GM18868 (cell line): ENCODE data around the gene SLC25A25.

Source experiments
- ATAC-seq: cut with Tn5 transposase; IDR thresholded peaks from one replicate; pipeline ENCODE4 v1.9.1; 2021; ENCODE audit warnings: mild to moderate bottlenecking, moderate library complexity; ENCODE audit not compliant: unreplicated experiment

Gene SLC25A25

DNA sequence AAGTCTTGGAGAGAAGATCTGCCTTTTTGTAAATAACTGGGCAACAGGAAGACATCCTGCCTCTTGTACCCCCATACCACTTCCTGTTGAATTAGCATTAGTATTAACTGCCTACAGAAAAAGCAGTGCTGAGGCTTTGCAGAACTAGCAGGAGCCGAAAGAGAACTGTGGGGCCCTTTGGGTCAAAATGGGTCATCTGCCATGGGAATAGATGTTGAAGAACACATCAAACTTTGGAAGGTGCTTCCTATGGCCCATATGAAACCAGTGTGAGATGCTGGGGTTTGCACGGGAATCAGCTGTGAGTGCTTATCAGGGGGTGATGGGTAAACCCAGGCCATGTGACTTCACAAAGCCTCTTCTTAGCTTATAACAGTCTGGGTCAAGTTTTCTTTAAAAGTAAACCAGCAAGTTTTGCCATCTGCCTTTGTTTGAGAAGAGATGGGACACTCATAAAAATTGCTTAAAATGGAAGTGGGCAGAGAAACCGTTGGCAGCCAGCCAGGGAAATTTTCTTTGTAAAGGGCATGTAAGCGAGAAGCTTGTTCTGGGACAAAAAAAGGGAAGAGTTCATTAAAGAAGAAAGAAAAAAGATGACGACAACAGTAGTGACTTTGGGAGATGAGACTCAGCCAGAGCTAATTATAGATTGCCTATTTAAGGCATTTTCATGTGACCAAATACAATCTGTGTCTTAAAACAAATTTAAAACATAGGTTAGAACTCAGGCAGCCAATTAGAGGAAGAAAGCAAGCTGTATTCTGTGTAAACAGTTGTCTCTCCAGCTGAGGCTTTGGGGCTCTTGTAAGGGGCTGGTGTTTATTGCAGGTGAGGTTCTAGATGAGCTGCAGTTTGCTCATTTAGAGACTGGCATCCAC is 4.4 kb downstream of the SLC25A25 start:
- ATAC-seq: peak; percentile 34

DNA sequence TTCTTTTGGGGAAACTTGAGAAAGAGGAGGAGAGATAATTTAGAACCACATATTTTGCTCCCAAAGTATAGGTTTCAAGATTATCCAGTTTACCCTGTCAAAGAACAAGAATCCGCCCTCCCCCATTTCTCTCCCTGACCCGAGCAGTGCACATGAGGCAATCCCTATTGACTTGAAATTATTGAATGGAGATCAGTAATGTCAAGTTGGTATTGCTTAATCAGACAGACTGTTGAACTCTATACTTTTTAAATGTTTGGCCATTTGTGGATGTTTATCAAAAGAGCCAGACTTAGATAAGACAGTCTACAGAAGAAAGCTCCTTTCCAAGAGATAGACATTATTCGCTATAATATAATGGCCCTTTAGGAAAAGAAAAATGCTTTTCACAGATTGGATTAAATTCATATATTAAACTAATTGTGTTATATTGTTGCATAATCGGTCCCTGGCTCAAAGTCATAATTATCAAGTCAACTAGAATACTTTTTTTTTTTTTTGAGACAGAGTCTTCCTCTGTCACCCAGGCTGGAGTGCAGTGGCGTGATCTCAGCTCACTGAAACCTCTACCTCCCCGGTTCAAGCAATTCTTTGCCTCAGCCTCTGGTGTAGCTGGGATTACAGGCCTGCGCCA is 5.3 kb downstream of the SLC25A25 start:
- ATAC-seq: no peak

DNA sequence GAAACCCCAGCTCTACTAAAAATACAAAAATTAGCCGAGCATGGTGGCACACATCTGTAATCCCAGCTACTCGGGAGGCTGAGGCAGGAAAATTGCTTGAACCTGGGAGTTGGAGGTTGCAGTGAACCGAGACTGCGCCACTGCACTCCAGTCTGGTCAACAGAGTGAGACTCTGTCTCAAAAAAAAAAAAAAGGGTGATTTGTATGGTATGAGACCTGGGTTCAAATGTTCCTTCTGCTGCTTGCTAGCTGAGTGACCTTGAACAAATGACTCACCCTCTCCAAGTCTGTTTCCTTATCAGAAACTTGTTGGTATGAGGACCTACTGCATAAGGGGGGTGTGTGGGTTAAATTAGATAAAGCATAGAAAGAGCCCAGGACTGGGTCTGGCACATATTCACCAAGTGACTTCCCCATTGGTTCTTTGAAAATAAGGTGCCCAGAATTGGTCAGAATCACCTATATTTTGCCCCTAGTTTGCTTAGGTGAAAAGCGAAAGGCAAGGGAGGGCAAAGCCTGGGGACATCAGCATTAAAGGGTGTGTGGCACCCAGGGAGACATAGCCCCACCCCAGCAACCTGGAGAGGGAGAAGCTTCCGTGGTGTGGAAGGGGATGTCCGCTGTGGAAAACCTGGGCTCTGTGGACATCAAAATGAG is 9.9 kb downstream of the SLC25A25 start:
- ATAC-seq: no peak

DNA sequence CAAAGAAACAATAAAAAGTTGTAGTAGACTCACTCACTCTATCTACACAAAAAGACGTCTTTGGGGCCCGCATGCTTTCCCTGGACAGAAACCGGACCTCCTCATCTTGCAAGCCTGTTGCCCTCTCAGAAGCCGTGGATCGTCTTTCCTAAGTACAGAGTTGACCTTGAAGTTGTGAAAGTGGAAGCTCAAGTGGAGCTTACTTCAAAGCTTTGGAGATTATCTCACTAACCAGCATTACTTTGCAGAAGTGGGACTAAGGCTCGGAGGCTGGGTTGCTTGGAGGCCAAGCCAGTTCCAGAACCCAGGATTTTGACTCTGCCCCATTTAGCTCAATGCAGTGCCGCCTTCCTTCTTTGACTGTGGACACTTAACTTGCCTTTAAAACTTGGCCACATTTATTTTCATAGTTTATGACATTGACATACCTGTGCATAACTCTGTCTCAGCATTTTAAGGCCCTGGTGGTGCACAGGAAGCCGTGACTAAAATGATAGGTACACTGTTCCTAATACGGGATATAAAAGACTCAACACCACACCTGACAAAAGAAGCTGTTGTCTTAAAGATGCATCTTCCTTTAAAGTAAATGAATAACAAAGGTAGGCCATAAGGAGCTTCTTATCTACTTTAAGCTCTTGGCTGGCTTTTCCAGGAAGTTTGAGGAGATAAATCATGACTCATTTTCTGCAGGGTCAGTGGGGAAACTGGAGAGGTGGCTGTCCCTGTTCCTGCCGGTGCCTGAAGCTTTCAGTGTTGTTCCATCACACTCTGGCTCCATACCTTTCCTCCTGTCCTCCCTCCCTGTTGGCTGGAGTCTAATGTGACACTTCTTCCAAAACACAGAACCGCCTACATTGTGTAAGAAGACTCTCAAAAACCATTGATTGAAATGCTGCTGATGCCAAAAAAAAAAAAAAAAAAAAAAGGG is 10.7 kb downstream of the SLC25A25 start:
- no peak for ATAC-seq

DNA sequence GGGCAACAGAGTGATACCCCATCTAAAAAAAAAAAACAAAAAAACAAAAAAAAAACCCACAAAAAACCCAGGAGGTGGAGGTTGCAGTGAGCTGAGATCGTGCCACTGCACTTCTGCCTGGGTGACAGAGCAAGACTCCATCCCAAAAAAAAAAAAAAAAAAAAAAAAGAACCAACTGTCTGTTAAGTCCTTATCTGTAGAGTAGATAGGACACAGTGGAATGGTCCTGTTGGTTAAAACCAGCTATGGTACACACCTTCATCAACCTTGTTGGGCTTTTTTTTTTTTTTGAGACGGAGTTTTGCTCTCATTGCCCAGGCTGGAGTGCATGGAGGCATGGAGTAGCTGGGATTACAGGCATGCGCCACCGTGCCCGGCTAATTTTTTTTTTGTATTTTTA is 12.2 kb downstream of the SLC25A25 start:
- ATAC-seq: no peak

DNA sequence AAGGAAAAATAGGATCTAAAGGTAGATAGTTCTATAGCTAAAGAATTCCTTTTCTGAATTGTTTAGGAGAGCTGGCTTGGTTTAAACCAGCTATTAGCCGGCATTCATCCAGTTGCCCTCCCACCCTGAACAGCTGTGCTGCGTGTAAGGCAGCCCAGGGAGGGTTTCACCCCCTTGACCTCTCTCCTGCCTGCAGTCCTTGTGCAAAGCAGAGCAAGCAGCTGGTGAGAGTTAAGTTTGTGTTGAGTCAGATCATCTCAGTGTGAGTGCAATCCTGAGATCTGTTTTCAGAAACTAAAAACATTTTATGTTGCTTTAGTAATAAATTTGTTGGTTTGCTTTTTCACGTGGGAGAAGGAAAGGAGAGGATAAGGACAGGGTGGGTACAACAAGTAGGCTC is 13.0 kb downstream of the SLC25A25 start:
- no peak for ATAC-seq

DNA sequence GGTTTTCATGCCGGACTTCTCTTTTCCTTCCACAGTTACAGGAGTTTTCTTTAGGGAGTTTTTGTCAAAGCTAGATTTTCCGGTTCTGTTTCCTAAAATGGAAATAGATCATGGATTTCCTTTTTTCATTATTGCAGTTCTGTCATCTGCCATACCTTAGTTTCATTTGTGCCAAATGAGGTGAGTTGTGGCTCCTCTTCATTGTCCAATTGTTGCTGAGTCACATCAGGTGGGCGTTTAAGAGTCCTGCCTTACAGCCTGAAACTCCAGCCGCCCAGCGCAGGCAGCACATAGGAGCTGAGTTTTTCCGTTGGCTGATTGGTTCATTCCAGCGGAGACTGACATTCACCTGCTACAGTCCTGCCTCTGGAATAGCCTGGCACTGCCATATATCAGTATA is 14.1 kb downstream of the SLC25A25 start:
- no peak for ATAC-seq

DNA sequence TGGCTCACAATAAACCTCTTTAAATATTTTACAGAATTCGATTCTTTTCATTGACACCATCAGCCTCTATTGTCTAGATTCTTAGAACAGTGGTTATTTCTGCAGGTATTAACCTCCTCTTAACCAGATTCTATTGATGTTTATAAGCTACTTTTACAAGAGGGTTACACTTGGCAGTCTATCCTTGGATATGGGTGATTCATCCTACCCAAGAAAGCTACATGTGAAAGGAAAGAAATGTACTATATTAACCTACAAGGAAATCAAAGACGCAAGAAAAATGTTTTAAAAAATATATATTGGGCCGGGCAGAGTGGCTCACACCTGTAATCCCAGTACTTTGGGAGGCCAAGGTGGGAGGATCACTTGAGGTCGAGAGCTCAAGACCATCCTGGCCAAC is 16.7 kb downstream of the SLC25A25 start:
- no peak for ATAC-seq

DNA sequence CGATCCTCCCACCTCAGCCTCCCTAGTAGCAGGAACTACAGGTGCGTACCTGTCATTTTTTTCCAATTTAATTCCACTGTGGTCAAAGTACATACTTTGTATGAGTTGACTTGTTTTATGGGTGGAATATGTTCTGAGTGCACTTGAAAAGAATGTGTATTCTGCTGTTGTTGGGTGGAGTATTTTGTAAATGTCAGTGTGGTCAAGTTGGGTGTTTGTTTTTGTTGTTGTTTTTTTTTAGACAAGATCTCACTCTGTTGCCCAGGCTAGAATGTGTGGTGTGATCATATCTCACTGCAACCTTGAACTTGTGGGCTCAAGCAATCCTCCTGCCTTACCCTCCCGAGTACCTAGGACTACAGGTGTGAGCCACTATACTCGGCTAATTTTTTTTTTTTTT is 17.9 kb downstream of the SLC25A25 start:
- ATAC-seq: no peak

DNA sequence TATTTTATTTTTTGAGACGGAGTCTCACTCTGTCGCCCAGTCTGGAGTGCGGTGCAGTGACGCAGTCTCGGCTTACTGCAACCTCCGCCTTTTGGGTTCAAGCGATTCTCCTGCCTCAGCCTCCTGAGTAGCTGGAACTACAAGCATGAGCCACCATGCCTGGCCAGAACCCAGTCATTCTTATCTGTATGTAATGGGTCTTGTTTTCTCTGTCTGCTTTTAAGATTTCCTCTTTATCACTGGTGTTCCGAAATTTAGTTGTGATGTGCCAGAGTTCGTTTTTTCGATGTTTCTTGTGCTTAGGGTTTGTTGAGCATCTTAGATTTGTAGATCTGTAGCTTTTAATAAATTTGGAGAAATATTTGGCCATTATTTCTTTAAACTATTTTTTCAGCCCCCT is 19.2 kb downstream of the SLC25A25 start:
- ATAC-seq: no peak

DNA sequence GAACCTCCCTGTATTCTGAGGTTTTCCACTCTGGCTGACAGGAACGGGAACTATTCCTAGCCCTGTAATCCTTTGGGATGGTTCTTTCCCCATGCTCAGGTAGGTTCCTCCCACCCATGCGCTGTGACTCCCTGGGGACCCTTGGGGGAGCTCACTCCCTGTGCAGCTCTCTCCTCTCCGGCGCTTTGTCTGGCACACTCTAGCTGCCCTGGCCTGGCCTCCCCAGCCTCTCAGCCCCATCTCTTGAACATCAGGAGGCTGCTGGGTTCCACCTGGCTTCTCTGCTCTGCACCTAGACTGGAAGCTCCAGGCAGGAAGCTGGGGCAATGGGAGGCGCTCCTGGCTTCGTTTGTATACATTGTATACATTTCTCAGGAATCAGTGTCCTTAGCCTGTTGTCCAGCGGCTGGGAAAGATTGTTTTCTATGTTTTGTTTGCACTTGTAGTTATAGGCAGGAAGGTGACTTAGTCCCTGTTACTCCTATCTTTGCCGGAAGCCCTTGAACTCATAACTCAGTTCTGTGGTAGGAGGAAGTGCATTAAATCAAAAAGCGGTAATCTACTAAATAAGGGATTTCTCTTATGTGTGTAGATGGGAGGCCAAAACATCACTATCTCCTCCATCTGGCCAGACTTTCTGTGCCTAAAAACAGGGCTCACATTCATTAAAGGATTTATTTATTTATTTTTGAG is 20.4 kb downstream of the SLC25A25 start:
- ATAC-seq: no peak

DNA sequence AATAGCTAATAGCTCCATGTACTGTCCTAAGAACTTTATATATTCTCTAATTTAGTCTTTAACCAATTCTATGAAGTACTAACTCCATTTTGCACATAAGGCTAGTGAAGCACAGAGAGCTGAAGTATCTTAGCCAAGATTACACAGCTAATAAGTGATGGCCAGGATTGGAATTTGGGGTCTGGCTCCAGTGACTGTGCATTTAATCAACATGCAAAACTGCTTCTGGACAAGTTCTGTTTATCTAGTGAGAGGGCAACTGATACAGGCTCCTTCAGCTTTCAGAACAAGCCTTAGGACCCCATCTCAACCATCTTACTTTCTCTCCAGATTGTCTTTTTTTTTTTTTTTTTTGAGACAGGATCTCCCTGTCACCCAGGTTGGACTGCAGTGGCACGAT is 21.3 kb downstream of the SLC25A25 start:
- ATAC-seq: no peak

DNA sequence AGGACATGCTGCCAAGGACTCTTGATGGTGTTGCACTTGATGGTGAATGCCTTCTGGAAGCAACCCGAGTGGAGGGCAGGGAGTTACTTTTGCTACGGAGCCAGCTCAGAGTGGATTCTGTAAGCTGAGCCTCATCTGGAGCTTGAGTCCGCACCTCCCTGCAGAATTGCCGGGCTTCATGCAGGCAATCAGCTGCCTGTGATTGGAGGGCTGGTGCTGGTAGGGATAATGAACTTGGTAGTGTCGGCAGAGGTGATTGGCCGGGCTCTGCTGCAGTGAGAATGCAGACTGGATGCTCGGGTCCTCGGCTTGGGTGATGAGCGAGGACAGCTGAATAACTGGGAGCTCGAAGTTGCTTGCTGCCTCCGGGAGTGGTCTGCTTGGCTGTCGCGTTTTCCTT is 23.1 kb downstream of the SLC25A25 start:
- ATAC-seq: no peak

DNA sequence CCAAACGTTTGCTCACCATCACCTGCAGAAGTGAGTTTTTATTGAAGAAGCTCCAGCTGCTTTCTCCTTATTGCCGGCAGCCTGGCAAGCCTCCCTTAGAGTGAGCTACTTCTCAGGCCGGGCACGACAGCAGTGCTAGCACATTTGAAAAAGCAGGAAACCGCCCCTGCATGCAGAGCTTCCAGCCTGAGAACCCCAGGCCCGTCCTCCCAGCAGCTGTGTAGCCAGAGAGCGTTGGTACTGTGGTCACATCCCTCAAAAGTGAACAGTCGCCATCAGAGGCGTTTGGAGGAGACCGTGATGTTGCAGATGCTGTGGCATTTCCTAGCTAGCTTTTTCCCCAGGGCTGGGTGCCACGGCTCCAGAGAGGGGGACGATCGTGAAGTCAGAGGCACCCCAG is 23.5 kb downstream of the SLC25A25 start:
- ATAC-seq: no peak

DNA sequence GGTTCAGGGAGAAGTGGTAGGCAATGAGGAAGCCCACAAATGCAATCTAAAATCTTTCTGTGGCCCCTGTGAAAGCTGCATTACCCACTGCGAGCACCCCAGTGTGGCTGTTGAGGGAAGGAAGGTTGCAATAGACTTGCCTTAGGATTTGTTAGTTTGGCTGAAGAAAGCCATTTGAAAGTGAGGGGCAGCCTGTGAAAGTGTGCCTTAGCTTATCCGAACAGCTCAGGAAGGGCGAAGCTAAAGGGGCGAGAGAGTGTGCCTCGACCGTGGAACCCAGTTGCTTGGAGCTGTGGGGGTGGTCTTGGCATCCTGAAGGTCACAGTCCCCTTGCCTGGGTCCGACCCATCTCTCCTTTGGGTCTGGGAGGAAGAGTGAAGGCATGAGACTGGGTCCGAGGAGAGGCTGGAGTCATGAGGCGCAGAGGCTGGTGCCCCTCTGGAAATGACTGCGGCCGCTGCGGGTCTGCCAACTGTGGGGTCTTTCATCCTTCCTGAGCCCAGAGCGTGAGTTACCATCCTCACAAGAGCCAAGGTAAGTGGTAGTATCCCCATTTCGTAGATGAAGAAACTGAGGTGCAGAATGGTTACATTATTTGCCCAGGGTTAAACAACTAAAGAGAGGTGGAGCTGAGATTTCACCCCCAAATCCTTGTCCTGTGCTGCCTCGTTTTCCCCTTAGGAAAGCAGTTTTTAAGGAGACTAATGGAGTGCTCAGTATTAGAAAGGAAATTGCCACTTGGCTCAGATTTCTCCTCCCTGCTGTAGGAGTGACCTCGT is 24.4 kb downstream of the SLC25A25 start:
- ATAC-seq: no peak

DNA sequence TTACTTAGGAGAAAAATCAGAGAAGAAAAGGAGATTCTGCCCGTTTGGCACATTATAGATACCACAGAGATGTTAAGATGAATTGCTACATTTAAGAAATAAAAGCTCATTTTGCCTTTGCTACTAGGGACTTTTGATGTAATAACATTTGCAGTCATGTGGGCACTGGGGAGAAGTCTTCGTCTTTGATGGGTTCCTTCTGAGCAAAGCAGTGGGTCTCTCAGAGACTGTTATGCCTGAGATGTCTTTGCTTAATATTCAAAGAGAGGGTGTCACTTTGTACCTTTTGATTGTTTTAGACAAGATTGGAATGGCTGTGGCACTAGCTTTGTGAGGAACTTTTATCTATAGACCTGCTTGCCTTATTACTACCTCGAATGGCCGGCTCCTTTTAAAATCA is 25.0 kb downstream of the SLC25A25 start:
- ATAC-seq: no peak

DNA sequence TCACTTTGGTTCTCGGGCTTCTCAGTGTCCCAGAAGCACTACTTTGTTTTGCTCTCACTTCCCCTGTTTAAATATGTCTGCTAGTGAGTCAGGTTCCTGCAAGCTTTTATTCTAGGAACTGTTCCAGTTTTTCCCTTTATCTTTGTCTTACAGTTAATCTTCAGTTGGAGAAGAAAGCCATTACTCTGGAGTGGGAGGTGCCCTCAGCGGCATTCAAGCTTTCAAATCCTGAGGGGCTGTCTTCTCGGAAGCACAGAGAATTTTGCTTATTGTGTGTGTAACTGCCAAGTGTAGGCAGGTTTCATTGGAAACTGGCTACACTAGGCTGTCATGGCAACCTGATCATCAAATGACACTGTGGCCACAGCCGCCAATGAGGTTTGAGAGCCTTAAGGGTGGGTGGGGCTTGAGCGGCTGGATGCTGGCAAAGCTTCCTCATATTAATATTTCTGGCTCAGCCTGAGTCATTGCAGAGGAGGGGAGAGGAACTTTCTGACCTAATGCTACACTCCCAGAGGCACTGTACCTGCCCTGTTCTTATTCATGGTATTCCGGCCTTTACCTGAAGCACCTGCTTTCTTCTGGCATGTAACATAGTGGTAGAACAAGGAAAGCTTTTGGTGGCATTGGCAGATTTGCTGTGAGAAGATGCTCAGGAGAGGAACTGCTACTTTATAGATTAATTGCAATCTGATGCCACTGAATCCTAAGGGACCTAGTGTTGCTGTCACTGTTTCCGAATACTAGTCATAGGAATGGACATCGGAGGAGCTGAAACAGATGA is 26.3 kb downstream of the SLC25A25 start:
- ATAC-seq: peak; percentile 93

DNA sequence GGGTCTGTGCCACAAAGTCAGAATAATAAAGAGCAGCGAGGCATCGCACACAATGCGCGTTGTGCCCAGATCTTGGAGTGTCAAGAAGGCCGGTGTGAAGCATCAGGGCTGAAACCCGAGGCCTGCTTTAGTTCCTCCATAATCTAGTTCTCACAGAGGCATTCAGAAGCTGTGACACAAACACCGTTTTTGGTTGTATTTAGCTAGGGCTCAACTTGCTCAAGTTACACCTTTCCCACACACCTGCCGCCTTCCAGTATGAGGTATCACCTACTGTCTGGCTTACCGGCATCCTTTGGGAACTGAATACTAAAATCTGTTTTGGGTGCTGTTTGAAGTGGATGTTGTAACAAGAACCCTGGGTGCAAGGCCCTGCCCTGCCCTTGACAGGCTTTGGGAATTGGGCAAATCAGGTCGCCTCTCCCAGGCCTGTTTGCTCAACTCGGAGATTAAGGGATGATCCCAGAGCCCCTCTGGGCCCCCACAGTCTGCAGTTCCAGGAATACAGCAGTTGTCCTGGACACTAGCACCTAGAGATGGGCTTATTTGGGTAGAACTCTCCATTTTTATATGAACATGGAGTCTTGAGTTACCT is 27.0 kb downstream of the SLC25A25 start:
- ATAC-seq: no peak
